ENCODE measurements around the gene OASL. TPM values are rescaled to one million over a fixed set of nuclear protein-coding genes. Genes with fewer than 3 reads are reported as not detected.
"Not testable (repeated sequence)": the region's sequence is repeated elsewhere in the genome, so short reads cannot be mapped to it uniquely, and the experiment has no call there.

OASL gene
- total RNA-seq, 1 donor from 2014 or later = 21.1 TPM

DNA sequence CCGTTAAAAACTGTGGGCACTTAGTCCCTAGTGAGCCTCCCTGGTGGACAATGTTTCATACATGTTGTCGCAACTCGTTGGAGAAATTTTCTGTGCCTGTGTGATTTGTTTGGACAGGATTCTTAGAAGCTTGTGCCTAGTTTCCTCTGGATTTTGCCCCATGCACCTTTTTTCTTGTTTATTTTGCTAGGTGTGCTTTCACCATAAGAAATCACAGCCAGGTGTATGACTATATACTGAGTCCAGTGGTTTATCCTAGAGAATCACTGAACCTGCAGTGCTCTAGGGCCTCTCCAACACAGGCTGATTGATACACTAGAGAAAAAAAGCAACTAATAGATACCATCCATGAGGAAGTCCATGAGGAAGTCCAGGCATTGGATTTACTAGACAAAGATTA lies 33.1 kb upstream of the OASL start:
- Histone ChIP-seq H3K4me3 (no peak overlapping the region), H3K4me1 (no peaks in the 10 kb centered on the region), H3K9me3 (peaks cover 4% of the 10 kb centered on the region), H3K36me3 (no peaks in the 10 kb centered on the region), H3K27me3 (ENCODE audit: low read depth) (no peaks in the 10 kb centered on the region), H3K27ac (no peak overlapping the region)
- no peak for TF ChIP-seq CTCF (IDR thresholded peaks at IDR 0.05)
- intact Hi-C loops (cut with DNase I) = no loop called here
- ATAC-seq (no peak), DNase-seq (no peak)

DNA sequence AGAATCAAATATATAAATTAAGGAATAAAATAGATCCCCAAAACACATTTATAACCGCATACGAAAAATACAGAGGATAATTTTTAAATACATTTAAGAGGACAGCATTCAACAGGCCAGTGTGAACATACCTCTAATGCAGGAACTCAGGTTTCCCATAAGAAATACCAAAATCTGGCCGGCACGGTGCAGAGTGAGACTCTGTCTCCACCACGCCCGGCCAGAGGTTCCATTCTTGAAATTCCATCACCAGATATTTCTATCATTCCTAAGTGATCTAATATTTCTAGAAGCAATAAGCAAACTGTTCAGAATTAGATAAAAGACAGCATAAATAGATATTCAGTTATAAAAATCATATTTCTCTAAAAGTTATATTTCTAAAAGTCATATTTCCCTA lies 30.2 kb upstream of the OASL start:
- Histone ChIP-seq H3K4me3 (no peak overlapping the region), H3K36me3 (no peaks in the 10 kb centered on the region), H3K27ac (no peak overlapping the region), H3K27me3 (ENCODE audit: low read depth) (no peaks in the 10 kb centered on the region), H3K9me3 (peaks cover 4% of the 10 kb centered on the region), H3K4me1 (no peaks in the 10 kb centered on the region)
- intact Hi-C loops (cut with DNase I) = no loop called here
- DNase-seq (no peak), ATAC-seq (no peak)
- no peak for TF ChIP-seq CTCF (IDR thresholded peaks at IDR 0.05)

DNA sequence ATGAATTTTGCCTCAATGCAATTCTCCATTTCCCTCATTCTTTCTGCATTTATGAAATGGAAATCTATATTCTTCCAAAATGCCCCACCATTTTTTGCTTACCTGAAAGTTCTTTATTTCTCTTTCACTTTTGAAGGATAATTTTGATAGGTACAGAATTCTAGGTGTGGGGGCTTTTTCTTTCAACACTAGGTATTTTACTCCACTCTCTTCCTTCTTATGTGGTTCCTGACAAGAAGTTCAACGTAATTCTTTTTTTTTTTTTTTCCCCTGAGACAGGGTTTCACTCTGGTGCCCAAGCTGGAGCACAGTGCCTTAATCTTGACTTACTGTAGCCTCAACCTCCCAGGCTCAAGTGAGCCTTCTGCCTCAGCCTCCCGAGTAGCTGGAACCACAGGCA lies 26.3 kb upstream of the OASL start:
- intact Hi-C loops (cut with DNase I) = no loop called here
- Histone ChIP-seq H3K36me3 (no peaks in the 10 kb centered on the region), H3K4me1 (peaks cover 5% of the 10 kb centered on the region), H3K27me3 (ENCODE audit: low read depth) (no peaks in the 10 kb centered on the region), H3K4me3 (no peak overlapping the region), H3K27ac (no peak overlapping the region), H3K9me3 (no peaks in the 10 kb centered on the region)
- ATAC-seq = no peak
- TF ChIP-seq CTCF (IDR thresholded peaks at IDR 0.05) = no peak
- no peak for DNase-seq

- peaks cover 12% of the 10 kb centered on the region for H3K4me1 ChIP-seq
- intact Hi-C loops (cut with DNase I); H3K27me3 ChIP-seq (ENCODE audit: low read depth); H3K27ac ChIP-seq; H3K36me3 ChIP-seq; ATAC-seq; H3K9me3 ChIP-seq; H3K4me3 ChIP-seq; DNase-seq: not testable (repeated sequence)
Observed at GRCh38 chr12:121064586-121064985, 25.5 kb upstream of the OASL start.

DNA sequence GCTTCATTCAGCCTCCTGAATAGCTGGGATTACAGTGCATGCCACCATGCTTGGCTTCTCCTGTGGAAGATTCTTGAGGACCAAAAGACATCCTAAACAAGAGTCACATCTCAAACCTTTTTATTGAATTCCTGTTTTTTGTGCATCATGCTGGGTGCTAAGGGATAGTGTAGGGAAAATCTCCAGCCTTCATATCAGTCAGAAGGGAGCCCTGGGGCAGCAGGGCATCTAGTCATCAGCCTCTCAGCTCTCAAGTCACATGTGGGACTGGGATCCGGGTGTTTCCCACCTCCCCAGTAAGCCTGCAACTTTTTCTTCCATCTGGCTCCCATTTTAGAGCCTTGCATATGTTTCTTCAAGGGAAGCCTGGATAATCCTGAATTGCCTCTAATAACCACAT lies 25.1 kb upstream of the OASL start:
- H3K36me3 ChIP-seq = no peaks in the 10 kb centered on the region
- H3K27ac ChIP-seq = no peak overlapping the region
- intact Hi-C loops (cut with DNase I) = no loop called here
- no peaks in the 10 kb centered on the region for H3K27me3 ChIP-seq (ENCODE audit: low read depth)
- ATAC-seq = no peak
- no peaks in the 10 kb centered on the region for H3K9me3 ChIP-seq
- no peak for DNase-seq
- no peak for TF ChIP-seq CTCF (IDR thresholded peaks at IDR 0.05)
- peaks cover 13% of the 10 kb centered on the region for H3K4me1 ChIP-seq
- H3K4me3 ChIP-seq = no peak overlapping the region

DNA sequence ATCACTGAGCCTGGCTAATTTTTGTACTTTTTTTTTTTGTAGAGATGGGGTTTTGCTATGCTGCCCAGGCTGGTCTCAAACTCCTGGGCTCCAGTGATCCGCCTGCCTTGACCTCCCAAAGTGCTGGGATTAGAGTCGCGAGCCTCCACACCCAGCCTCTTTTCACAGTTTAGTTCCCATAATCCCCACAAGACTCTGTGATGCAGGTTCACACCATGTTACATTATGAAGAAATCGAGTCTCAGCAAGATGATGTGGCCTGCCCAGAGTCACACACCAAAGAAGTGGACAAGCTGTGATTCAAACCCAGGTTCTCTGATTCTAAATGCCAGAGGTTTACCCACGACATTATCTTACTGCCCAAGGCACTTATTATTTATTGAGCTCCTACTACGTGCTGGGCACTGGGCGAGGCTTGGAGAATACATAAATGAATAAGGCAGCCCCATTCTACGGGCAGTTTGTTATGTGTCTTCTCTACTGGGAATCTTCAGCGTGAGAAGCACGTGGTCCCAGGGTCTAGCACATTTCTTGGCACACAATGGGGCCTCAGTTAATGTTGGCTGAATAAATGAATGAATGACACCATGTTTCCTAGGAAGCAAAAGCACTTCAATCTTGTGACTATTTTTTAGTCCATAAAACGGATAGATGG lies 23.5 kb upstream of the OASL start:
- TF ChIP-seq CTCF (IDR thresholded peaks at IDR 0.05) = no peak
- no peaks in the 10 kb centered on the region for H3K9me3 ChIP-seq
- no peaks in the 10 kb centered on the region for H3K36me3 ChIP-seq
- H3K27me3 ChIP-seq (ENCODE audit: low read depth) = no peaks in the 10 kb centered on the region
- intact Hi-C loops (cut with DNase I) = no loop called here
- no peak for DNase-seq
- H3K4me1 ChIP-seq = peaks cover 13% of the 10 kb centered on the region
- no peak overlapping the region for H3K27ac ChIP-seq
- no peak for ATAC-seq
- no peak overlapping the region for H3K4me3 ChIP-seq
